ENCODE results near the gene EIF4E.
"Not testable (repeated sequence)": the region's sequence is repeated elsewhere in the genome, so short reads cannot be mapped to it uniquely, and the experiment has no call there.

Gene EIF4E

DNA sequence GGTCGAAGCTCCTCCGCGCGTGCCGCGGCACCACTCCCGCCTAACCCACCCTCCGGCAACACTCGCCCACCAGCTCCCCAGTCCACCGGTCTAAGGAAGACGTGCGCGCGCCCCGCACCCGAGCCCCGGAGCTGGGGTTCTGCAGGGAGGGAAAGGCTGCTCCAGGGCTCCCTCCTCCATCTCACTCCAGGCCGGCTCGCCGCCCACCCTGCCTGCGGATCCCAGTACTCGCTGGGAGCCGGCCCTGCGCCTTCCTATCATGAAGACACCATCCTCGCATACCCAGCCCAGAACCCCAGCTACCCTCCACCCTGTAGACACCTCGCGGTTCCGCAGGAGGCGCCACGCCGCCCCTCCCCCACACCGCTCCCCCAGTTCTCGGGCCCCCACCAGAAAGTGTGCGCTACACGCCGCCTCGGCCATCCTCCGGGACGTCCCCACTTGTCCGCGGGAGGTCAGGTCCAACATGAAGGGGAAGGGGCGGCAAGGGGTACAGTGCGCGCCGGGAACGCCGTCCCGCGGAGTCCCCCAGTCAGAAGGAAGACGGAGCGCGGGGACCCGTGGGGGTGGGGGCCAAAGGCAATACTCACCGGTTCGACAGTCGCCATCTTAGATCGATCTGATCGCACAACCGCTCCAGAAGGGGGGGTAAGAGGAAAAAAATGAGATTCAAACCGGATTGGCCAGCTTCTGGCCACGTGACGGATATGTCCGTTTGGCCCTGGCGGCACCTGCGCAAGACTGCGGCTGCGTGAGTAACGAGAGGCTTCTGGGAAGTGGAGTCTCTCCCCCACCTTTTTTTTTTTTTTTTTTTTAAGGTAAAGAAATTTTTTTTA, at the start of gene EIF4E:
EIF4E (minus strand) TSS at position 629 of the 836 bp plus-strand sequence; CDS start at position 608, 21 bp downstream.
- DNase-seq (ENCODE audit: low spot score): peak; percentile 95

DNA sequence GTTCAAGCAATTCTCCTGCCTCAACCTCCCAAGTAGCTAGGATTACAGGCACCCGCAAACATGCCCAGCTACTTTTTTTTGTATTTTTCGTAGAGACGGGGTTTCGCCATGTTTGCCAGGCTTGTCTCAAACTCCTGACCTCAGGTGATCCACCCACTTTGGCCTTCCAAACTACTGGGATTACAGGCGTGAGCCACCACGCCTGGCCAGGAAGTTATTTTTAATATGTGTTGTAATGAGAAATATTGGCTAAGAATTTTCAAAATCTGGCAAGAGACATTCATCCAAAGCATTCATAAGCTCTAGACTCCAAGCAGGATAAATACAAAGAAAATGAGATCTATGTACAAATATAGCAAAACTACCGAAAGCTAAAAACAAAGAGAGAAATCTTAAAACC, 48.6 kb upstream of the EIF4E start:
- DNase-seq (ENCODE audit: low spot score): no peak

GRCh38 chr4:98976716-98977115, 47.8 kb upstream of the EIF4E start:
- DNase-seq (ENCODE audit: low spot score): no peak

DNA sequence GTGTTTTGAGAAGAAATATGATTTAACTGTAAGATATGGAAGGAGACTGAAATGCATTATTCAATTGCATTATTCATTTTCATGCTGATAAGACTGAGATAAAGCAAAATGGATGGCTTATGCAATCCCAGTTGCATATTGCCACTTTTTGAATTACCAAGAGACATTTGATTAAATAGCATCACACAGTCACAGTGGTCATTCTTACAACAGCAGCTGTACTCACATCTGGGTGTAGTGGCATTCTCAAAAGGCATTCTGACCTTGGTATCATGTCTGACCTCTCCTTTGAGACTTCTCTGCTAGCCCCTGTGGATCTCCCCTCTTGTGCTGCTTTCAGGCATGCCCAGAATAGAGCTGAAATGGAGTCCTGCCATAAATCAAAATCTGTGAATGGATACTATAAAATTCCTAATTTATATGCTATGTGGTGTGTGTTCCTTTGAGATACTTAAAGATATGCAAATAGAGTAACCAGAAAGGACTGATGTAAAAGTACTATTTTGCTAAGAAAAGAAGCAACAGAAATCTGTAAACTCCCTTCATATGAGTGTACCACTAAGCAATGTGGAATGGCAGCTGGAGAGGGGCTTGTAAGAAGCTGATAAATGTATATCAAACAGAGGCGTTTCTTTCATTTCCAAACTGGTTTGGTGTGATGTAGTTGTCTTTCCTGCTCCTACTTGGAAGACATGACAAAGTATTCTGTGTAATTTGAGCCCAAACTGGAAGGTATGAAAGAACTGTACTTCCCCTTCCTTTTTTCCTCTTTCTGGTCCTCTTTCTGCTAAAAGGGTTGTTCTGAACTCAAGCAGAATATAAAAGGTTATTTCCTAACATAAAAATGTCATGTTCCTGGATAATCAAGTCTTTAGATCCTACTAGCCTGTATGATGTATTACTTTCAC, 41.2 kb upstream of the EIF4E start:
- no peak for DNase-seq (ENCODE audit: low spot score)

- DNase-seq (ENCODE audit: low spot score): no peak
Measured at GRCh38 chr4:98967786-98968329, 38.9 kb upstream of the EIF4E start.

- DNase-seq (ENCODE audit: low spot score): no peak
Measured at GRCh38 chr4:98966926-98967325, 38.0 kb upstream of the EIF4E start.

- DNase-seq (ENCODE audit: low spot score): no peak
Measured at GRCh38 chr4:98963538-98964433, 34.9 kb upstream of the EIF4E start.

- no peak for DNase-seq (ENCODE audit: low spot score)
Measured at GRCh38 chr4:98961770-98962169, 32.8 kb upstream of the EIF4E start.

- no peak for DNase-seq (ENCODE audit: low spot score)
Measured at GRCh38 chr4:98959411-98959810, 30.5 kb upstream of the EIF4E start.

DNA sequence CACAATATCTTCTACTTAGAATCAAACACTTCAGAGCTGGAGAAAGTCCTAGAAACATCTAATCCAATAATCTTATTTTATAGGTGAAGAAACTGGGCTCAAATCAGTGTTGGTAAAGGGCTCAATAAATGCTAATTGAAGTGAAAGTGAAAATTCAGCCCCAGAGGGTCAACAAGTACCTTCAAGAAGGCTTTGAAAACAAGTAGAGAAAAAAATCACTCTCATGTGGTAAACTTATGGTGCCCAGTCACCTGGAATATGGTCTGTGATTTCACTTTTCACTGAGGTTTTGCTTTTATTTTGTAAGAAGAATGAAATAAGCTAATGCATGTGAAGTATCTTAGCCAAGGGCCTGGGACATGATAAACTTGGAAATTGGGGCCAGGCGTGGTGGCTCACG, 29.1 kb upstream of the EIF4E start:
- DNase-seq (ENCODE audit: low spot score): no peak

GRCh38 chr4:98955229-98955628, 26.3 kb upstream of the EIF4E start:
- no peak for DNase-seq (ENCODE audit: low spot score)

DNA sequence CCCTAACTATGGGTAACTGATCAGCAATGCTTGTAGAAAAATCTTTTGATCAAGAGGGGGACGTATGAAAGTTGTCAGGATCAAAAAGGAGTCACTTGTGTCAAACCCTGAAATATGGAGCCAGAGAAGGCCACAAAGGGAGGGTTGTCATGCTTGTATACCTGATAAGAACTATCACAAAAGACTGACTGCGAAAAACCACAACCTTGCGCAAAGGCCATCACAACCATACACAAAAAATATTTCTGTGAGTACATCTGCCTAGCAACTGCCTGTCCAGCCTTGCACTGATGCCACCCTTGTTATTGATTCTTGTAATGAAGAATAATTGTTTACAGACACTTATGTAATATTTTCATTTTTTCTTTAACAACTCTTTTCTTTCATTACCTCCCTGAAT, 22.8 kb upstream of the EIF4E start:
- no peak for DNase-seq (ENCODE audit: low spot score)

GRCh38 chr4:98950925-98951324, 22.0 kb upstream of the EIF4E start:
- DNase-seq (ENCODE audit: low spot score): no peak

DNA sequence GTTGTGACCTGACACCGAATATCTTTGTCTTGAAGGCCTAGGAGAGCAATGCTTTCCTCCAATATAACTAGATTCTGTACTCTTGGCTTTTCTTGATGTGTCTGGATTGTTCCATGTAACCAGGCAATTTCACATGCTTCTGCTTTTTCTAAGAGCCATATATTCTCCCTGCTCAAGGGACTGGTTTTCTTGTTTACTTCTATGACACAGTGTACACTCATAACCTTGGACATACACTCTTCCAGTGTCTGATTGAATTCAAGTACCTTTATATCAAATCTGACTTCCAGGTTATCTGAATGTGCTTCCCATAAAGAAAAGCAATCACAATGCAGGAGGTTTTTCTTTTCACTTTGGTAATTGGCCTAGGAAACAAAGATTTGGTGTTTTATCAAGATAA, 17.4 kb upstream of the EIF4E start:
- no peak for DNase-seq (ENCODE audit: low spot score)

DNA sequence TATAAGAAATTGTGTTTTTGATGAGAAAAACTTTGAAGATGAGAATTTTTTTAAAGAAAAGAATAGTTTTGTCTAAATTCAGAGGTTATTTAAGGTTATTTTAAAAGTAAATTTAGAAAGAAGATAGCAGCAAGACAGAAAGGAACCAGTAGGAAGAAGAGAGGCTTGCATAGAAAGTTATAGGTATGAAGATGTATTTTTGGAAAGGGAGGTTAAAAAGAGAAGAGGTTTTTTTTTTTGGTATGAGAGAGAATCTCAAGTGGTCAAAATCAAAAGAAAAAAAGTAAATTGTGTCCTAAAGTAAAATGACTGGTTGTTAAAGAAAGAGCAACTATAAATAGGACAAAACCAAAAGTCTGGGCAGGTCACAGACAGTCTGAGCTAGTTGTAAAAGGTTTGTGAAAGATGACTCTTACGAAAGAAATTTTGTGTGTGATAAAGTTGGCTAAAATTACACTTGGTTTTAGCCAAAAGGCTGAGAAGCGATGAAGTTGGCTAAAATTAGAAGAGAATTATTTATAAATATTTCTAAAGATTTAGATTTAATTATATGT, 16.4 kb upstream of the EIF4E start:
- DNase-seq (ENCODE audit: low spot score): no peak

- peak; percentile 50 for DNase-seq (ENCODE audit: low spot score)
Measured at GRCh38 chr4:98939892-98940298, 11.0 kb upstream of the EIF4E start.

GRCh38 chr4:98939438-98939837, 10.5 kb upstream of the EIF4E start:
- no peak for DNase-seq (ENCODE audit: low spot score)

GRCh38 chr4:98937986-98938720, 9.2 kb upstream of the EIF4E start:
- no peak for DNase-seq (ENCODE audit: low spot score)

GRCh38 chr4:98935633-98936032, 6.7 kb upstream of the EIF4E start:
- DNase-seq (ENCODE audit: low spot score): no peak

DNA sequence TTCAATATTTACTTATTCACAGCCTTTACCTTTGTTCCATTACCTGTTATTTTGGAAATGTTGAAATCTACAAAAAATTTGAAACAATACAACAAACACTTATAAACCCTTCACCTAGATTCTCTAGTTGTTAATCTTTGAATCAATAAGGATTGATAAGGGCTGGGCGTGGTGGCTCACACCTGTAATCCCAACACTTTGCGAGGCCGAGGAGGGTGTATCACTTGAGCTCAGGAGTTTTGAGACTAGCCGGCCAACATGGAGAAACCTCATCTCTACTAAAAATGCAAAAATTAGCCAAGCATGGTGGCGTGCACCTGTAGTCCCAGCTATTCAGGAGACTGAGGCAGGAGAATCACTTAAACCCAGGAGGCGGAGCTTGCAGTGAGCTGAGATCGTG, 5.9 kb upstream of the EIF4E start:
- DNase-seq (ENCODE audit: low spot score): not testable (repeated sequence)

DNA sequence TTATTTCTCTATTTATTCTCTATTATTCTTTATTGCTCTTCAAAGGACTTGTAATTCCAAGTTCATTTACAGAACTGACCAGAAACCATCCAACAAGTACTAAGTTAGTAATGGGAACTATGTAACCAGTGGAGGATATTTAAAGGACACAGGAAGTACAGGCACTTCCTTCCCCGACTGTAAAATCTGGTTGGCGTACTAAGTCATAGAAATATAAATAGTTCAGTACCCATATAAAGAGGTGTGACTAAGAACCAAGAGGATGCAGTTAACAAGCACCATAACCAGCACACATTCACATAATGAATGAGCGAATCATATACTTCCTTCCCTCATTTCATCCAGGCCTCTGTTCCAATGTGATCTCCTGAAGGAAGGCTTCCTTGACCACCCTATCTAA, 3.6 kb upstream of the EIF4E start:
- no peak for DNase-seq (ENCODE audit: low spot score)
